HG03469 (cell line): ENCODE measurements around the gene RANBP9.

ENCODE experiments used
- ATAC-seq: cut with Tn5 transposase; IDR thresholded peaks from one replicate; pipeline ENCODE4 v1.9.1; 2021; ENCODE audit warnings: mild to moderate bottlenecking, moderate library complexity, moderate number of reproducible peaks; ENCODE audit not compliant: unreplicated experiment

Gene RANBP9

GRCh38 chr6:13572240-13572639 is 139.4 kb downstream of the RANBP9 start:
- ATAC-seq = no peak
